ENCODE measurements around the gene IMMP2L. TPM values are rescaled to one million over a fixed set of nuclear protein-coding genes. Genes with fewer than 3 reads are reported as not detected.

The IMMP2L gene
- total RNA-seq, 2 donors from 2014 or later, result 13.1 to 22.7 TPM

- Histone ChIP-seq H3K27ac (no peak overlapping the region), H3K4me3 (no peak overlapping the region), H3K36me3 (no peaks in the 10 kb centered on the region), H3K4me1 (ENCODE audit: control insufficient read depth in 1 of 2, low read depth in 2 of 2) (peaks cover 3 to 16% of the 10 kb centered on the region in 2 donors), H3K9me3 (no peaks in the 10 kb centered on the region), H3K27me3 (replicated peaks; ENCODE audit: insufficient read depth) (no peaks in the 10 kb centered on the region)
- DNase-seq (ENCODE audit: low spot score) (no peak), ATAC-seq (ENCODE audit: insufficient number of reproducible peaks, low FRiP score, low read depth) (no peak)
- TF ChIP-seq CTCF (IDR thresholded peaks at IDR 0.05), result no peak
These were observed 147.9 kb downstream of the IMMP2L start for GRCh38 chr7:111414374-111414773.

GRCh38 chr7:111413739-111414138, 148.6 kb downstream of the IMMP2L start:
- TF ChIP-seq CTCF (IDR thresholded peaks at IDR 0.05), result no peak
- DNase-seq (ENCODE audit: low spot score) (no peak), ATAC-seq (ENCODE audit: insufficient number of reproducible peaks, low FRiP score, low read depth) (no peak)
- Histone ChIP-seq H3K4me3 (no peak overlapping the region), H3K27ac (no peak overlapping the region), H3K9me3 (no peaks in the 10 kb centered on the region), H3K4me1 (ENCODE audit: control insufficient read depth in 1 of 2, low read depth in 2 of 2) (peaks cover 3 to 16% of the 10 kb centered on the region in 2 donors), H3K27me3 (replicated peaks; ENCODE audit: insufficient read depth) (no peaks in the 10 kb centered on the region), H3K36me3 (no peaks in the 10 kb centered on the region)

- no peak for ATAC-seq (ENCODE audit: insufficient number of reproducible peaks, low FRiP score, low read depth)
- no peaks in the 10 kb centered on the region for H3K27me3 ChIP-seq (replicated peaks; ENCODE audit: insufficient read depth)
- peaks cover 3 to 16% of the 10 kb centered on the region in 2 donors for H3K4me1 ChIP-seq (ENCODE audit: control insufficient read depth in 1 of 2, low read depth in 2 of 2)
- no peak for TF ChIP-seq CTCF (IDR thresholded peaks at IDR 0.05)
- no peaks in the 10 kb centered on the region for H3K9me3 ChIP-seq
- no peak overlapping the region for H3K27ac ChIP-seq
- no peak overlapping the region for H3K4me3 ChIP-seq
- no peaks in the 10 kb centered on the region for H3K36me3 ChIP-seq
- DNase-seq (ENCODE audit: low spot score), result no peak
These were observed 151.4 kb downstream of the IMMP2L start for GRCh38 chr7:111410899-111411298.

- ATAC-seq (ENCODE audit: insufficient number of reproducible peaks, low FRiP score, low read depth) (no peak), DNase-seq (ENCODE audit: low spot score) (no peak)
- H3K27me3 ChIP-seq (replicated peaks; ENCODE audit: insufficient read depth), result no peaks in the 10 kb centered on the region
- no peak overlapping the region for H3K27ac ChIP-seq
- H3K4me1 ChIP-seq (ENCODE audit: control insufficient read depth in 1 of 2, low read depth in 2 of 2), result peaks cover 3 to 16% of the 10 kb centered on the region in 2 donors
- no peaks in the 10 kb centered on the region for H3K36me3 ChIP-seq
- no peaks in the 10 kb centered on the region for H3K9me3 ChIP-seq
- H3K4me3 ChIP-seq, result no peak overlapping the region
- TF ChIP-seq CTCF (IDR thresholded peaks at IDR 0.05), result no peak
These were observed 152.4 kb downstream of the IMMP2L start for GRCh38 chr7:111409714-111410422.

- Histone ChIP-seq H3K36me3 (no peaks in the 10 kb centered on the region), H3K4me3 (no peak overlapping the region), H3K9me3 (no peaks in the 10 kb centered on the region), H3K27me3 (replicated peaks; ENCODE audit: insufficient read depth) (no peaks in the 10 kb centered on the region), H3K27ac (no peak overlapping the region), H3K4me1 (ENCODE audit: control insufficient read depth in 1 of 2, low read depth in 2 of 2) (peaks cover 3 to 9% of the 10 kb centered on the region in 2 donors)
- DNase-seq (ENCODE audit: low spot score) (no peak), ATAC-seq (ENCODE audit: insufficient number of reproducible peaks, low FRiP score, low read depth) (no peak)
- TF ChIP-seq CTCF (IDR thresholded peaks at IDR 0.05), result no peak
These were observed 153.6 kb downstream of the IMMP2L start for GRCh38 chr7:111408724-111409123.

All from thoracic aorta (tissue), 2 donors.